ENCODE data around the gene HIP1. TPM values are rescaled to one million over a fixed set of nuclear protein-coding genes. Genes with fewer than 3 reads are reported as not detected.
A peak's percentile ranks its signal among the peaks of the same experiment; 100 is the strongest.
"Not testable (repeated sequence)": the region's sequence is repeated elsewhere in the genome, so short reads cannot be mapped to it uniquely, and the experiment has no call there.

HIP1 gene
- total RNA-seq, 1 experiment from 2014 or later = 34.6 TPM

DNA sequence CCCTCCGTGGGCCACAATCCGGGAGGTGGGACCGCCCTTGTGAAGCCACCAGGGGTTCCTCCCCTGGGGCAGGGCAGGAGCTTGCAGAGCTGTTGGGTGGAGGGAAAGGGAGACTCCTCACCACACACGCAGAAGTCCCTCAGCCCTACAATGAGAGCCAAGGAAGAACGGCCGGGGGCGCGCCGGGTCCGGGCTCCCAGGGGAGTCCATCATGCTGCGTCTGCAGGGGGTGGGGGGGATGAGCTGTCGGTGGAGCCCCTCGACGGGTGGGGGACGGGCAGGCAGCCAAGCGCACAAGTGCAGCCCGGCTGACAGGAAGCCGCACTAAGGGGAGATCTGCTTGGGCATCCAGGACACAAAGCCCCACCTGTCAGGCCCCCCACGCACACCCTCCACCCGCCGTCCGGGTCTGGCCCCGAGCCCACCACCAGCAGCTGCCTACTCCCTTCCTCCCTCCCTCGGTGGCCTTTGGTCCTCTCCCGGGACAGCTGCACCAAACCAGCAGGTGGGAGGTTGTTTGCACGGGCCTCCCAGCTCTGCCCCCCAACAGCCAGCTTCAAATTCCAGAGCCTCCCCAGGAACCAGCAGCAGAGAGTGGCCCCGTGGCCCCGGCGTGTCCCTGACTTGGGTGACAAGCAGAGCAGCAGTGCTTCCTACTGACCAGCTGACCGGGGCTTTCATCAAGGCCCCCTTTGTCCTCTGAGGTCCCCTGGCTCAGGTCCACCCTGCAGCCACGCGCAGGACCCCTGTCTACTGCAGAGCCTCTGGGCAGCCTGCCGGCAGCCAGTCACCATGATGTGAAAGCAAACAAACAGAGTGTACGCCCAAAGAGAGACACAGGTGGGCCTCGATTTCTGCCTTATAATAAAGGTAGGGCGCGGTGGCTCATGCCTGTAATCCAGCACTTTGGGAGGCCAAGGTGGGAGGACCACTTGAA is 50.3 kb downstream of the HIP1 start:
- DNase-seq = peak; percentile 56
- no peak overlapping the region for H3K4me3 ChIP-seq (ENCODE audit: insufficient read depth, low read depth, low read length)
- no peaks in the 10 kb centered on the region for H3K36me3 ChIP-seq (replicated peaks; ENCODE audit: control insufficient read depth, insufficient read depth, low read length)
- no peaks in the 10 kb centered on the region for H3K27me3 ChIP-seq (ENCODE audit: control insufficient read depth, insufficient read depth, low read length)

DNA sequence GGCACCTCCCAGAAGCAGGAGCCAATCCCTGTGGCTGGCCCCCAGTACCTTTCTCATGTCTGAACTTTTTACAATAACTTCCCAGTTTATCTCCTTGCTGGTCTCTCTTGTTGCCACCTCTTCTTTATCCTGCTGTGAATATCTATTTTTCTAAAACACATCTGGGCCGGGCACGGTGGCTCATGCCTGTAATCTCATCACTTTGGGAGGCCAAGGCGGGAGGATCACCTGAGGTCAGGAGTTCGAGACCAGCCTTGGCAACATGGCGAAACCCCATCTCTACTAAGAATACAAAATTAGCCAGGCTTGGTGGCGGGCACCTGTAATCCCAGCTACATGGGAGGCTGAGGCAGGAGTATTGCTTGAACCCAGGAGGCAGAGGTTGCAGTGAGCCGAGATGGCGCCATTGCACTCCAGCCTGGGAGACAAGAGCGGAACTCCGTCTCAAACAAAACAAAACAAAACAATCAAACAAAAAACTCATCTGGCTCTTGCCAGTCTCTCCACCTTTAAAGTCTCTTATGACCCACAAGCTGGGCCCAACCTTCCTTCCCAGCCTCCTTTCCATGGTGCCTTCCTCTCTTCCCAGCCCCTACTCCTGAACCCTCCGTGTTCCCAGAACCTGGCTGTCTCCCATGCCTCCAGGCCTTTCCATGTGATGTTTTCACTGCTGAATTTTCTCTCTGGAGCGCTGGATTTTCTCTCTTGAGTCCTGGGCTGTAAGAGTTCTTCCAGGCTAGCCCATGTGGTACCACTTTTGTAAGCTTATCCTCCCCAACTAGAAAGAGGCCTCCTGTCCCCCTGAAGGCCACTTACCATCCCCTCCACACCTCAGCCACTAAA is 51.3 kb downstream of the HIP1 start:
- no peaks in the 10 kb centered on the region for H3K36me3 ChIP-seq (replicated peaks; ENCODE audit: control insufficient read depth, insufficient read depth, low read length)
- H3K27me3 ChIP-seq (ENCODE audit: control insufficient read depth, insufficient read depth, low read length) = no peaks in the 10 kb centered on the region
- no peak overlapping the region for H3K4me3 ChIP-seq (ENCODE audit: insufficient read depth, low read depth, low read length)
- DNase-seq = no peak

GRCh38 chr7:75686551-75686950 is 52.2 kb downstream of the HIP1 start:
- no peak for DNase-seq
- H3K36me3 ChIP-seq (replicated peaks; ENCODE audit: control insufficient read depth, insufficient read depth, low read length) = no peaks in the 10 kb centered on the region
- H3K4me3 ChIP-seq (ENCODE audit: insufficient read depth, low read depth, low read length) = no peak overlapping the region
- H3K27me3 ChIP-seq (ENCODE audit: control insufficient read depth, insufficient read depth, low read length) = no peaks in the 10 kb centered on the region

DNA sequence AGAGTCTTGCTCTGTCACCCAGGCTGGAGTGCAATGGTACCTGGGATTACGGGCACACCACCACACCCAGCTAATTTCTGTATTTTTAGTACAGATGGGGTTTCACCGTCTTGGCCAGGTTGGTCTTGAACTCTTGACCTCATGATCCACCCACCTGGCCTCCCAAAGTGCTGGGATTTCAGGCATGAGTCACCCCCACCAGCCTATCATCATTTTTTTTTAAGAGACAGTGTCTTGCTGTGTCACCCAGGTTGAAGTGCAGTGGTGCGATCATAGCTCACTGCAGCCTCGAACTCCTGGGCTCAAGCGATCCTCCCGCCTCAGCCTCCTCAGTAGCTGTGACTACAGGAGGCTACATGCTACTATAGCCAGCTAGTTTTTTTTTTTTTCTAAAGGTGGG is 56.7 kb downstream of the HIP1 start:
- H3K27me3 ChIP-seq (ENCODE audit: control insufficient read depth, insufficient read depth, low read length); DNase-seq; H3K36me3 ChIP-seq (replicated peaks; ENCODE audit: control insufficient read depth, insufficient read depth, low read length); H3K4me3 ChIP-seq (ENCODE audit: insufficient read depth, low read depth, low read length): not testable (repeated sequence)

GRCh38 chr7:75679060-75679459 is 59.7 kb downstream of the HIP1 start:
- Histone ChIP-seq H3K27me3 (ENCODE audit: control insufficient read depth, insufficient read depth, low read length) (no peaks in the 10 kb centered on the region), H3K4me3 (ENCODE audit: insufficient read depth, low read depth, low read length) (no peak overlapping the region), H3K36me3 (replicated peaks; ENCODE audit: control insufficient read depth, insufficient read depth, low read length) (no peaks in the 10 kb centered on the region)
- no peak for DNase-seq

GRCh38 chr7:75669579-75669978 is 69.2 kb downstream of the HIP1 start:
- H3K27me3 ChIP-seq (ENCODE audit: control insufficient read depth, insufficient read depth, low read length) = no peaks in the 10 kb centered on the region
- no peaks in the 10 kb centered on the region for H3K36me3 ChIP-seq (replicated peaks; ENCODE audit: control insufficient read depth, insufficient read depth, low read length)
- no peak for DNase-seq
- H3K4me3 ChIP-seq (ENCODE audit: insufficient read depth, low read depth, low read length) = no peak overlapping the region

DNA sequence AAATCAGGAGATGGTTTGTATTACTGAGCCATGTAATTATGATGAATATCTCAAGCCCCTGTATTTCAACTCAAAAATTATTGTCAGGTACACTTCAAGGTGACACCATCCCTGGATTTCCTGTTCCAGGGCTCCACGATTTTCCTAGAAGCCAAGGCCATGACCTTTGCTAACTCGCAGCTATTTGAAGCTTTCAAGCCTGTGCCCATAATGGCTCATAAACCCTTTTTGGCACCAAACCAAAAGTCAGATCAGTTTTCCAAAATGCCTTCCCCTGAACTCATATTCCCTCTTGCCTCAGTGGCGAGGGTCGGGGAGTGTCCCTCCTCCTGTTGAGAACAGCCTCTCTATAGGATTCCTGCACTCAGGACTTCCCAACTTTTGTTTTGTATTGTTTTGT is 70.8 kb downstream of the HIP1 start:
- Histone ChIP-seq H3K27me3 (ENCODE audit: control insufficient read depth, insufficient read depth, low read length) (no peaks in the 10 kb centered on the region), H3K4me3 (ENCODE audit: insufficient read depth, low read depth, low read length) (no peak overlapping the region), H3K36me3 (replicated peaks; ENCODE audit: control insufficient read depth, insufficient read depth, low read length) (no peaks in the 10 kb centered on the region)
- no peak for DNase-seq

DNA sequence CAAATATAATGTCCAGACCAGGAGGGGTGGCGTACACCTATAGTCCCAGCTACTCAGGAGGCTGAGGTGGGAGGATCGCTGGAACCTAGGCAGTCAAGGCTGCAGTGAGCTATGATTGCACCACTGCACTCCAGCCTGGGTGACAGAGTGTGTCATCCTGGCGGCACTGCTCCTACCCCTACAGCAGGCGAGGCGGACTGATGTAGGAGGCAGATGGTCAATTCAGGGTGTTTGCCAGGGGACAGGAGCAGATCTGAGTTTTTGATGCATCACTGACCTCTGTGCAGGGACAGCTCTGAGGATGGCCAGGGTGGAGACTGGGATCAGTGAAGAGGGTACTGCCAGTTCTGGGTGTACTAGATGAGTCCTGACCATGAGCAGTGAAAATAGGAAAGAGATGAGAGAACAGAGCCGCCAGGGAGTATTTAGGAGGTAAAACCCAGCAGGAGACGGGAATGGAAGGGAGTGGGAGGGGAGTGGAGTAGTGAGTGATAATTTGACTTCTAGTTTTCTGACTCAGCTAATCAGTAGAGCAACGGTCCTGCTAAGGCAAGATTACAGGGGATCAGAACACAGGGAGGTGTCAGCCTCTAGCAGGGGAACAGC is 75.3 kb downstream of the HIP1 start:
- Histone ChIP-seq H3K4me3 (ENCODE audit: insufficient read depth, low read depth, low read length) (no peak overlapping the region), H3K27me3 (ENCODE audit: control insufficient read depth, insufficient read depth, low read length) (no peaks in the 10 kb centered on the region), H3K36me3 (replicated peaks; ENCODE audit: control insufficient read depth, insufficient read depth, low read length) (no peaks in the 10 kb centered on the region)
- no peak for DNase-seq

DNA sequence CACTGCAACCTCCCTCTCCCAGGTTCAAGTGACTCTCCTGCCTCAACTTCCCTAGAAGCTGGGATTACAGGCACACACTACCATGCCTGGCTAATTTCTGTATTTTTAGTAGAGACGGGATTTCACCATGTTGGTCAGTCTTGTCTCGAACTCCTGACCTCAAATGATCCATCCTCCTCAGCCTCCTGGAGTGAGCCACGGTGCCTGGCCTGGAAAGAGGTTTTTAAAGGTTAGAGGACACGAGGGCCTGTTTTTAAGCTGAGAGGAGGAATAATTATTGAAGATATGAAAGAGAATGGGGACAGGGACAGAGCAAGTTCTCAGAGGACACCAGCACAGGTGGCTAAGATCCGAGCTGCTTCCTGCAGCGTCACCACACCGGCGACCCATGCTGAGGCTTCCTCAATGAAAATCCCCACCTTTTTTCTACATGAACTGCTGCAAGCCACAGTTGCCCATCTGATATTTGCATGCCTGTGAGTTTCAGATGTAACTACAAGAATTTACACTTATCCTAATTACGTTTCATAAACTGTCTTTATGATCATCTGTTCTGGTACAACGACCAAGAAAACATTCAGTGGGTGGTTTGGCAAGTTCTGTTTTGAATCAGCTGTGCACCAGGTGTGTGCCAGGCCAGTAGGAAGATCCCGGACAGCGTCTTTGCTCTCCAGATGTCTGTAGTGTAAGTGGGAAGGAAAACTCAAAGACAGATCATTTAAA is 76.0 kb downstream of the HIP1 start:
- H3K4me3 ChIP-seq (ENCODE audit: insufficient read depth, low read depth, low read length) = no peak overlapping the region
- no peaks in the 10 kb centered on the region for H3K36me3 ChIP-seq (replicated peaks; ENCODE audit: control insufficient read depth, insufficient read depth, low read length)
- no peaks in the 10 kb centered on the region for H3K27me3 ChIP-seq (ENCODE audit: control insufficient read depth, insufficient read depth, low read length)
- no peak for DNase-seq

GRCh38 chr7:75660566-75661215 is 78.0 kb downstream of the HIP1 start:
- Histone ChIP-seq H3K36me3 (replicated peaks; ENCODE audit: control insufficient read depth, insufficient read depth, low read length) (no peaks in the 10 kb centered on the region), H3K27me3 (ENCODE audit: control insufficient read depth, insufficient read depth, low read length) (no peaks in the 10 kb centered on the region), H3K4me3 (ENCODE audit: insufficient read depth, low read depth, low read length) (no peak overlapping the region)
- no peak for DNase-seq

DNA sequence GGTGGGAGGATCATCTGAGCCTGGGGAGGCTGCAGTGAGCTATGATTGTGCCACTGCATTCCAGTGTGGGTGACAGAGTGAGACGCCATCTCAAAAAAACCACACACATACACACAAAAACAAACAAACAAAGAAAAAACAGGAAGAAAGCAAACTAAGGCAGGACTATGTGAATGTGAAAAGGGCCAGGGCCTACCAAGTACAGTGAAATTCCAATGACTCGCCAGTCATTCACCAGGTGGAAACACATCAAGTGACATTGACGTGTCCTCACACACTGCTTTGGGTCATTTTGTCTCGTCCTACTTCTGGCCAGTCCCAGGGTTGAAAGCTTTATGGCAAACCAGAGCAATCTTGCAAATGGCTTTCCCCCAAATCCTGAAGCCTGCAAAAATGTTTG is 79.9 kb downstream of the HIP1 start:
- no peaks in the 10 kb centered on the region for H3K36me3 ChIP-seq (replicated peaks; ENCODE audit: control insufficient read depth, insufficient read depth, low read length)
- H3K4me3 ChIP-seq (ENCODE audit: insufficient read depth, low read depth, low read length) = no peak overlapping the region
- DNase-seq = no peak
- H3K27me3 ChIP-seq (ENCODE audit: control insufficient read depth, insufficient read depth, low read length) = no peaks in the 10 kb centered on the region

- H3K36me3 ChIP-seq (replicated peaks; ENCODE audit: control insufficient read depth, insufficient read depth, low read length) = no peaks in the 10 kb centered on the region
- no peak overlapping the region for H3K4me3 ChIP-seq (ENCODE audit: insufficient read depth, low read depth, low read length)
- no peak for DNase-seq
- no peaks in the 10 kb centered on the region for H3K27me3 ChIP-seq (ENCODE audit: control insufficient read depth, insufficient read depth, low read length)
Observed at GRCh38 chr7:75658369-75658768, 80.4 kb downstream of the HIP1 start.

- H3K27me3 ChIP-seq (ENCODE audit: control insufficient read depth, insufficient read depth, low read length) = no peaks in the 10 kb centered on the region
- no peak overlapping the region for H3K4me3 ChIP-seq (ENCODE audit: insufficient read depth, low read depth, low read length)
- no peaks in the 10 kb centered on the region for H3K36me3 ChIP-seq (replicated peaks; ENCODE audit: control insufficient read depth, insufficient read depth, low read length)
- DNase-seq = no peak
Observed at GRCh38 chr7:75657866-75658265, 80.9 kb downstream of the HIP1 start.

DNA sequence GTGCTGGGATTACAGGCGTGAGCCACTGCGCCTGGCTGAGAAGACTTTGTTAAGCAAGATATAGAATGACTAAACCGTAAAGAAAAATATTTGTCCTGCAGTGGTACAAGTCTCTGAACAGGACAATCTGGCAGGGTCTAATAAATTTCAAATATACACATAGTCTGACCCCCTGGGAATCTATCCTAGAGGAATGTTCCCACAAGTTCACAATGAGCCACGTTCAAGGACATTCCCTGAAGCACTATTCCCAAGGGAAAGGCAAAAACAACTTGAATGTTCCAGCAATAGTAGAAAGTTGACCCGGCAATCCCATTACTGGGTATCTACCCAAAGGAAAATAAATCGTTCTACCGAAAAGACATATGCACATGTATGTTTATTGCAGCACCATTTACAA is 82.0 kb downstream of the HIP1 start:
- Histone ChIP-seq H3K27me3 (ENCODE audit: control insufficient read depth, insufficient read depth, low read length) (no peaks in the 10 kb centered on the region), H3K4me3 (ENCODE audit: insufficient read depth, low read depth, low read length) (no peak overlapping the region), H3K36me3 (replicated peaks; ENCODE audit: control insufficient read depth, insufficient read depth, low read length) (no peaks in the 10 kb centered on the region)
- no peak for DNase-seq

Data from H7 (cell line).